ENCODE results near the gene OR10P1.
"Not testable (repeated sequence)": the region's sequence is repeated elsewhere in the genome, so short reads cannot be mapped to it uniquely, and the experiment has no call there.

The OR10P1 gene

GRCh38 chr12:55636853-55637252 is at the start of gene OR10P1:
Gene OR10P1, plus strand, starts transcription at chr12:55636892. Its CDS starts 0 bp downstream, at chr12:55636892.
- no peak for DNase-seq (ENCODE audit: low read depth)

GRCh38 chr12:55590152-55590551 is 46.5 kb upstream of the OR10P1 start:
- DNase-seq (ENCODE audit: low read depth): not testable (repeated sequence)

- DNase-seq (ENCODE audit: low read depth): no peak
Measured at GRCh38 chr12:55607821-55608594, 28.7 kb upstream of the OR10P1 start.

- DNase-seq (ENCODE audit: low read depth): no peak
Measured at GRCh38 chr12:55610598-55610997, 26.1 kb upstream of the OR10P1 start.

GRCh38 chr12:55612646-55613045 is 24.0 kb upstream of the OR10P1 start:
- no peak for DNase-seq (ENCODE audit: low read depth)

GRCh38 chr12:55614764-55615163 is 21.9 kb upstream of the OR10P1 start:
- DNase-seq (ENCODE audit: low read depth): no peak

- no peak for DNase-seq (ENCODE audit: low read depth)
Measured at GRCh38 chr12:55619354-55620138, 17.1 kb upstream of the OR10P1 start.

- no peak for DNase-seq (ENCODE audit: low read depth)
Measured at GRCh38 chr12:55624056-55624455, 12.6 kb upstream of the OR10P1 start.

GRCh38 chr12:55626154-55626553 is 10.5 kb upstream of the OR10P1 start:
- DNase-seq (ENCODE audit: low read depth): no peak

GRCh38 chr12:55629058-55629841 is 7.4 kb upstream of the OR10P1 start:
- DNase-seq (ENCODE audit: low read depth): no peak

GRCh38 chr12:55631056-55631455 is 5.6 kb upstream of the OR10P1 start:
- no peak for DNase-seq (ENCODE audit: low read depth)

GRCh38 chr12:55631733-55632132 is 5.0 kb upstream of the OR10P1 start:
- DNase-seq (ENCODE audit: low read depth): no peak

- no peak for DNase-seq (ENCODE audit: low read depth)
Measured at GRCh38 chr12:55633151-55633550, 3.5 kb upstream of the OR10P1 start.

GRCh38 chr12:55636116-55636655 is 506 bp upstream of the OR10P1 start:
- no peak for DNase-seq (ENCODE audit: low read depth)

GRCh38 chr12:55637467-55637866 is 775 bp downstream of the OR10P1 start:
- DNase-seq (ENCODE audit: low read depth): no peak

- no peak for DNase-seq (ENCODE audit: low read depth)
Measured at GRCh38 chr12:55641595-55641994, 4.9 kb downstream of the OR10P1 start.

GRCh38 chr12:55642267-55642666 is 5.6 kb downstream of the OR10P1 start:
- DNase-seq (ENCODE audit: low read depth): no peak

- no peak for DNase-seq (ENCODE audit: low read depth)
Measured at GRCh38 chr12:55642669-55643068, 6.0 kb downstream of the OR10P1 start.

- DNase-seq (ENCODE audit: low read depth): no peak
Measured at GRCh38 chr12:55644591-55644990, 7.9 kb downstream of the OR10P1 start.

- DNase-seq (ENCODE audit: low read depth): no peak
Measured at GRCh38 chr12:55647027-55647426, 10.3 kb downstream of the OR10P1 start.

- not testable (repeated sequence) for DNase-seq (ENCODE audit: low read depth)
Measured at GRCh38 chr12:55650620-55651298, 14.1 kb downstream of the OR10P1 start.

GRCh38 chr12:55651299-55651683 is 14.6 kb downstream of the OR10P1 start:
- no peak for DNase-seq (ENCODE audit: low read depth)
